Right atrium auricular region (tissue), 2 donors: ENCODE data around the gene PGBD2. TPM values are rescaled to one million over a fixed set of nuclear protein-coding genes. Genes with fewer than 3 reads are reported as not detected.

Experiments
- DNase-seq: peaks from one replicate; pipeline ENCODE4 v3.0.0-alpha.2; 2019; ENCODE audit warnings: low spot score
- H3K27ac ChIP-seq, 2 donors: fragments of 200-600 bp; sonication (generic); 1 replicate in 1 of 2; 2 replicates in 1 of 2; pipeline ENCODE4 v1.5.1; 2016 to 2019
- H3K27me3 ChIP-seq, 2 donors: fragments of 200-600 bp; sonication (generic); one replicate each; pipeline versions ENCODE4 v1.5.1 to v1.6.0; 2017 to 2019
- H3K36me3 ChIP-seq: fragments of 200-600 bp; sonication (generic); one replicate; pipeline ENCODE4 v1.5.1; 2016
- H3K4me1 ChIP-seq, 2 donors: fragments of 200-600 bp; sonication (generic); one replicate each; pipeline versions ENCODE4 v1.5.1 to v1.6.0; 2017 to 2019
- H3K4me3 ChIP-seq, 2 donors: fragments of 200-600 bp; sonication (generic); 1 replicate in 1 of 2; 2 replicates in 1 of 2; pipeline ENCODE4 v1.5.1; 2017 to 2019; ENCODE audit warnings: mild to moderate bottlenecking in 1 of 2, moderate library complexity in 1 of 2
- H3K9me3 ChIP-seq, 2 donors: fragments of 200-600 bp; sonication (generic); one replicate each; pipeline ENCODE4 v1.5.1; 2019
- CTCF ChIP-seq, 2 donors: fragments of 200-600 bp; sonication (generic); IDR thresholded peaks; one replicate each; pipeline ENCODE4 v1.5.1; 2019; ENCODE audit warnings: antibody characterized with exemption in 2 of 2
- total RNA-seq, 2 donors: library from RNA; depleted of rRNA; stranded (reverse); fragments of >200 nt; gene quantifications; one replicate each; pipeline ENCODE4 v1.1.0, GENCODE V29; 2016

Gene PGBD2
- total RNA-seq, 2 donors from 2014 or later, result 2.4 to 3.1 TPM

- no peaks in the 10 kb centered on the region for H3K27me3 ChIP-seq
- H3K4me1 ChIP-seq, result no peaks in the 10 kb centered on the region
- H3K27ac ChIP-seq, result no peak overlapping the region
- no peak for DNase-seq
- H3K9me3 ChIP-seq, result no peaks in the 10 kb centered on the region
- no peak overlapping the region for H3K4me3 ChIP-seq
- no peak for TF ChIP-seq CTCF (IDR thresholded peaks at IDR 0.05)
- H3K36me3 ChIP-seq, result no peaks in the 10 kb centered on the region
Measured at GRCh38 chr1:248894837-248895236, 11.2 kb upstream of the PGBD2 start.

DNA sequence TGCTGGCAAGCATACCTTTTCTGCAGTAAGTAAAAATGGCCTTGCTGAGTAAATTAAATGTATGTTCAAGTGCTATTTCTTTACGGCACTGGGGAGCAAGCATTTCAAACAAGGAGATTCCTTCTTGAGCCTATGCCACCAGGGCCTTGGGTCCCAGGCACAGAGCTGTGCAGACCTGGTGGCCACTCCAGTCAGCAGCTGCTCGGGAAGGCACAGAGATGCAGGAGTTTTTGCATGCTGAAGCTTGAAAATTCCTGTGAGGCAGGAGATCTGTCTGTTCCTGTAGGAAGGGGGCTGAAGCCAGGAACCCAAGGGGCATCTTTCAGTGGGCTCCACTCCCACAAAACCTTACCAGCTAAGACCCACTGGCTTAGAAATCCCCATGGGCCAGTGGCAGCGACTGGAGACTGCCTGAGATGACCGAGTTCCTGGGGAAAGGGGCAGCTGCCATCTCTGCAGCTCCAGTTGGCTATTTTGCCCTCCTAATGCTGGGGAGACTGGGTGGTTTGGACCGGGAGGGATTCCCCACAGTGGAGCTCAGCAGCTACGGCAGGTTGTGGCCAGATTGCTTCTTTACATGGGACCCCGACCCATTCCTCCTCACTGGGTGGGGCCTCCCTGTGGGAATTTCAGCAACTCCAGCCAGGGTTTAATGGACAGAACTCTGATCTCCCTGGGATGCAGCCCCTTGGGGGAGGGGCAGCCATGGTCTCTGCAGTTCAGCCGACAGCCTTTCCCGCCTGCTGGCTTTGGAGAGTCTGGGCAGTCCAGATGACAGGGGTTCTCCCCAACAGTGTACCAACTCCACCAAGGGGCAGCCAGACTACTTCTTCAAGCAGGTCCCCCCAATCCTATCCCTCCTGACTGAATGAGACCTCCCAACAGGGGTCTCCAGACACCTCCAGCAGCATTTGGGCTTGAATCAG, 8.4 kb upstream of the PGBD2 start:
- TF ChIP-seq CTCF (IDR thresholded peaks at IDR 0.05), result no peak
- DNase-seq, result no peak
- Histone ChIP-seq H3K4me3 (no peak overlapping the region), H3K9me3 (no peaks in the 10 kb centered on the region), H3K27me3 (no peaks in the 10 kb centered on the region), H3K36me3 (no peaks in the 10 kb centered on the region), H3K4me1 (no peaks in the 10 kb centered on the region), H3K27ac (no peak overlapping the region)

GRCh38 chr1:248900637-248901036, 5.4 kb upstream of the PGBD2 start:
- DNase-seq, result no peak
- no peaks in the 10 kb centered on the region for H3K27me3 ChIP-seq
- H3K4me1 ChIP-seq, result peaks cover 0 to 2% of the 10 kb centered on the region in 2 donors
- no peak overlapping the region for H3K27ac ChIP-seq
- H3K36me3 ChIP-seq, result no peaks in the 10 kb centered on the region
- no peak overlapping the region for H3K4me3 ChIP-seq
- no peak for TF ChIP-seq CTCF (IDR thresholded peaks at IDR 0.05)
- no peaks in the 10 kb centered on the region for H3K9me3 ChIP-seq

DNA sequence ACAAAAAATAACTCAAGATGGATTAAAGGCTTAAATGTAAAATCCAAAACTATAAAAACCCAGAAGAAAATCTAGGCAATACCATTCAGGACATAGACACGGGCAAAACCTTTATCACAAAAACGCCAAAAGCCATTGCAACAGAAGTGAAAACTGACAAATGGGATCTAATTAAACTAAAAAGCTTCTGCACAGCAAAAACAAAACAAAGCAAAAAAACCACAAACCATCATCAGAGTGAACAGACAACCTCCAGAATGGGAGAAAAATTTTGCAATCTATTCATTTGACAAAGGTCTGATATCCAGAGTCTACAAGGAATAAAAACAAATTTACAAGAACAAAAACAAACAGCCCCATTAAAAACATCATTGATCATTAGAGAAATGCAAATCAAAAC, 4.5 kb upstream of the PGBD2 start:
- peaks cover 0 to 6% of the 10 kb centered on the region in 2 donors for H3K4me1 ChIP-seq
- no peaks in the 10 kb centered on the region for H3K9me3 ChIP-seq
- DNase-seq, result no peak

GRCh38 chr1:248904437-248905216, 1.4 kb upstream of the PGBD2 start:
- Histone ChIP-seq H3K4me3 (no peak overlapping the region), H3K27me3 (no peaks in the 10 kb centered on the region), H3K9me3 (no peaks in the 10 kb centered on the region), H3K36me3 (no peaks in the 10 kb centered on the region), H3K27ac (no peak overlapping the region), H3K4me1 (peaks cover 0 to 21% of the 10 kb centered on the region in 2 donors)
- TF ChIP-seq CTCF (IDR thresholded peaks at IDR 0.05), result no peak
- DNase-seq, result no peak

More for the DNA sequence above, 4.5 kb upstream of the PGBD2 start:
- H3K27ac ChIP-seq, result no peak overlapping the region
- TF ChIP-seq CTCF (IDR thresholded peaks at IDR 0.05), result no peak
- H3K36me3 ChIP-seq, result no peaks in the 10 kb centered on the region
- H3K4me3 ChIP-seq, result no peak overlapping the region
- no peaks in the 10 kb centered on the region for H3K27me3 ChIP-seq
